GM23338 (cell line): Measurements from ENCODE around the gene RCL1. TPM values are rescaled to one million over a fixed set of nuclear protein-coding genes. Genes with fewer than 3 reads are reported as not detected.

Experiments used
- ATAC-seq: fragments of 200-7000 bp; cut with Tn5 transposase; 3 replicates; pipeline ENCODE4 v1.9.1; 2020
- DNase-seq: peaks from one replicate; pipeline ENCODE4 v3.0.0-alpha.2; 2015; ENCODE audit warnings: low spot score
- H2AFZ ChIP-seq: fragments of 200-600 bp; sonication (generic); 2 replicates; pipeline ENCODE4 v1.8.0; 2016; ENCODE audit warnings: antibody characterized with exemption, mild to moderate bottlenecking, moderate library complexity
- H3F3A ChIP-seq: fragments of 200-600 bp; sonication (generic); replicated peaks from 2 replicates; pipeline ENCODE4 v1.8.0; 2017; ENCODE audit warnings: antibody characterized with exemption, mixed run types, low read depth
- H3K27ac ChIP-seq: fragments of 200-600 bp; sonication (generic); 2 replicates; pipeline ENCODE4 v1.6.1; 2016; ENCODE audit warnings: low read depth
- H3K27me3 ChIP-seq: fragments of 200-600 bp; sonication (generic); 2 replicates; pipeline ENCODE4 v1.8.0; 2016; ENCODE audit warnings: mild to moderate bottlenecking, mixed run types, moderate library complexity; ENCODE audit not compliant: insufficient read depth
- H3K36me3 ChIP-seq: fragments of 200-600 bp; sonication (generic); 2 replicates; pipeline ENCODE4 v1.8.0; 2016; ENCODE audit warnings: mild to moderate bottlenecking; ENCODE audit not compliant: insufficient read depth
- H3K4me1 ChIP-seq: fragments of 200-600 bp; sonication (generic); 2 replicates; pipeline ENCODE4 v1.8.0; 2016; ENCODE audit warnings: mild to moderate bottlenecking, moderate library complexity; ENCODE audit not compliant: insufficient read depth
- H3K4me2 ChIP-seq: fragments of 200-600 bp; sonication (generic); 2 replicates; pipeline ENCODE4 v1.7.1; 2017; ENCODE audit warnings: mixed run types
- H3K4me3 ChIP-seq: fragments of 200-600 bp; sonication (generic); 2 replicates; pipeline ENCODE4 v1.6.1; 2016; ENCODE audit warnings: mixed run types
- H3K79me2 ChIP-seq: fragments of 200-600 bp; sonication (generic); replicated peaks from 2 replicates; pipeline ENCODE4 v1.8.0; 2017; ENCODE audit warnings: mild to moderate bottlenecking; ENCODE audit not compliant: insufficient read depth
- H3K9me2 ChIP-seq: fragments of 200-600 bp; sonication (generic); 2 replicates; pipeline ENCODE4 v1.8.0; 2017; ENCODE audit not compliant: insufficient read depth
- H4K20me1 ChIP-seq: fragments of 200-600 bp; sonication (generic); replicated peaks from 2 replicates; pipeline ENCODE4 v1.8.0; 2017; ENCODE audit warnings: mild to moderate bottlenecking; ENCODE audit not compliant: insufficient read depth
- H3K27ac Mint-ChIP-seq: 2 replicates; pipeline ENCODE4 v1.8.0; 2020; ENCODE audit warnings: inconsistent platforms, mild to moderate bottlenecking, moderate library complexity, mixed read lengths
- H3K27me3 Mint-ChIP-seq: 3 replicates; pipeline ENCODE4 v1.8.0; 2022; ENCODE audit warnings: low read depth, mild to moderate bottlenecking, moderate library complexity, mixed read lengths, inconsistent platforms; ENCODE audit not compliant: insufficient read depth, poor library complexity
- H3K36me3 Mint-ChIP-seq: 3 replicates; pipeline ENCODE4 v1.8.0; 2021; ENCODE audit warnings: low read depth, mild to moderate bottlenecking, inconsistent platforms, moderate library complexity, mixed read lengths
- H3K4me1 Mint-ChIP-seq: 3 replicates; pipeline ENCODE4 v1.8.0; 2020; ENCODE audit warnings: mild to moderate bottlenecking, inconsistent platforms, mixed read lengths
- H3K4me3 Mint-ChIP-seq: 3 replicates; pipeline ENCODE4 v1.8.0; 2021; ENCODE audit warnings: moderate library complexity, mild to moderate bottlenecking, inconsistent platforms, mixed read lengths
- H3K9me3 Mint-ChIP-seq: 3 replicates; pipeline ENCODE4 v1.8.0; 2020; ENCODE audit warnings: moderate library complexity, mild to moderate bottlenecking, inconsistent platforms, mixed read lengths
- CREB1 ChIP-seq: fragments of 250-450 bp; sonication (Bioruptor Pico); IDR thresholded peaks from 2 replicates; pipeline ENCODE4 v1.5.0; 2020; ENCODE audit warnings: low read depth, mild to moderate bottlenecking, moderate library complexity
- ETS1 ChIP-seq: IDR thresholded peaks from 2 replicates; pipeline ENCODE4 v1.6.1; 2016; ENCODE audit warnings: antibody characterized with exemption
- EZH2 ChIP-seq: fragments of 200-600 bp; sonication (generic); IDR thresholded peaks from one replicate; pipeline ENCODE4 v1.8.0; 2017; ENCODE audit warnings: antibody characterized with exemption, mild to moderate bottlenecking, low read depth; ENCODE audit not compliant: unreplicated experiment
- EZH2phosphoT487 ChIP-seq: fragments of 200-600 bp; sonication (generic); IDR thresholded peaks from one replicate; pipeline ENCODE4 v1.8.1; 2018; ENCODE audit warnings: antibody characterized with exemption; ENCODE audit not compliant: unreplicated experiment
- JUNB ChIP-seq: IDR thresholded peaks from one replicate; pipeline ENCODE4 v1.6.1; 2016; ENCODE audit warnings: antibody characterized with exemption; ENCODE audit not compliant: unreplicated experiment
- NANOG ChIP-seq: IDR thresholded peaks from 2 replicates; pipeline ENCODE4 v1.6.1; 2016; ENCODE audit warnings: antibody characterized with exemption, borderline replicate concordance
- POLR2AphosphoS5 ChIP-seq: IDR thresholded peaks from 2 replicates; pipeline ENCODE4 v1.6.1; 2016; ENCODE audit warnings: antibody characterized with exemption, low read depth
- REST ChIP-seq: IDR thresholded peaks from one replicate; pipeline ENCODE4 v1.6.1; 2018; ENCODE audit warnings: antibody characterized with exemption; ENCODE audit not compliant: unreplicated experiment
- STAT1 ChIP-seq: IDR thresholded peaks from one replicate; pipeline ENCODE4 v1.6.1; 2016; ENCODE audit warnings: antibody characterized with exemption; ENCODE audit not compliant: unreplicated experiment
- ZNF114 ChIP-seq: fragments of 250-450 bp; sonication (Bioruptor Pico); IDR thresholded peaks from 2 replicates; pipeline ENCODE4 v1.5.0; 2020; ENCODE audit warnings: mild to moderate bottlenecking, moderate library complexity
- ZNF331 ChIP-seq: fragments of 250-450 bp; sonication (Bioruptor Pico); IDR thresholded peaks from 2 replicates; pipeline ENCODE4 v1.5.0; 2020; ENCODE audit warnings: low read depth, mild to moderate bottlenecking, moderate library complexity
- polyA plus RNA-seq: library from polyadenylated mRNA; unstranded; fragments of >200 nt; fragmentation: Nextera tagmentation; extraction: Ambion mirVana; gene quantifications from 2 replicates; pipeline ENCODE4 v1.2.1, GENCODE V29; 2016
- total RNA-seq: library from RNA; depleted of rRNA; stranded (reverse); fragments of >200 nt; shearing (Covaris generic); gene quantifications from 2 replicates; pipeline ENCODE4 v1.2.3, GENCODE V29; 2014
- TF ChIP-seq, protein P1 (sequence below), 2 experiments: fragments of 200-600 bp in 1 of 2; sonication (generic) in 1 of 2; conservative IDR thresholded peaks; 2 replicates each; pipeline versions ENCODE4 v1.5.1 to v1.6.1; 2016 to 2017; ENCODE audit warnings: antibody characterized with exemption in 2 of 2, low read depth in 2 of 2, mild to moderate bottlenecking in 2 of 2, moderate library complexity in 1 of 2
- TF ChIP-seq, protein P2 (sequence below): fragments of 250-450 bp; sonication (Bioruptor Pico); IDR thresholded peaks from 2 replicates; pipeline ENCODE4 v1.5.0; 2020; ENCODE audit warnings: mild to moderate bottlenecking, moderate library complexity

The RCL1 gene
- total and polyA plus RNA-seq, 2 experiments from 2014 or later = 19.3 to 41.2 TPM

DNA sequence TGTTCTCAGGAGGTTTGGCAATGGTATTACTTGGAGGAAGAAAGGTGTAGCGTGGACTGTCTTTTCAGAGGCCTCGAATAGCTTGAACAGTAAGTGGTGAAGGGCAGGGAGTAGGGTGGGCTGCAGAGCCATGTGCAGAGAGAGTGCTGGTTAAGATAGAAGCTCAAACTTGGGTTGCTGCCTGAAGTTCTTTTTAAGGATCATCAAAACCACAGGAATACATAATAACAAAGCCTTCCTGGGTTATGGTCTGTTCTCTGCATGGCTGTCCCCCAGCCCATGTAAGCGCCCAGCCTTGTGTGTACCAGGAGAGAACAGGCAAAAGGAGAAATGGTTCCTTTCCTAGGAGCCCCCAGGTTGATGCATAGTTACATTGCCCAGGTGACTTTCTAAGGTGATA is 43.9 kb downstream of the RCL1 start:
- H3K79me2 ChIP-seq = peaks cover 42% of the 10 kb centered on the region
- H3K4me3 Mint-ChIP-seq = no peak overlapping the region

More for the DNA sequence above, 43.9 kb downstream of the RCL1 start:
- H3K27ac Mint-ChIP-seq = no peak overlapping the region
- no peak overlapping the region for H3K4me2 ChIP-seq
- no peak overlapping the region for H2AFZ ChIP-seq
- H3K4me1 Mint-ChIP-seq = peaks cover 11% of the 10 kb centered on the region
- H3K27me3 Mint-ChIP-seq = peaks cover 5% of the 10 kb centered on the region
- H3K4me3 ChIP-seq = no peak overlapping the region
- H3K9me2 ChIP-seq = no peaks in the 10 kb centered on the region
- H3F3A ChIP-seq = no peaks in the 10 kb centered on the region
- H3K36me3 Mint-ChIP-seq = peaks cover 31% of the 10 kb centered on the region
- no peaks in the 10 kb centered on the region for H3K9me3 Mint-ChIP-seq
- H3K27ac ChIP-seq = no peak overlapping the region
- no peak for DNase-seq
- no peaks in the 10 kb centered on the region for H3K27me3 ChIP-seq
- no peak for TF ChIP-seq NANOG
- no peak for TF ChIP-seq EZH2phosphoT487
- no peak for TF ChIP-seq ZNF331 (CRISPR knock-in tag)
- TF ChIP-seq, protein P1, sequence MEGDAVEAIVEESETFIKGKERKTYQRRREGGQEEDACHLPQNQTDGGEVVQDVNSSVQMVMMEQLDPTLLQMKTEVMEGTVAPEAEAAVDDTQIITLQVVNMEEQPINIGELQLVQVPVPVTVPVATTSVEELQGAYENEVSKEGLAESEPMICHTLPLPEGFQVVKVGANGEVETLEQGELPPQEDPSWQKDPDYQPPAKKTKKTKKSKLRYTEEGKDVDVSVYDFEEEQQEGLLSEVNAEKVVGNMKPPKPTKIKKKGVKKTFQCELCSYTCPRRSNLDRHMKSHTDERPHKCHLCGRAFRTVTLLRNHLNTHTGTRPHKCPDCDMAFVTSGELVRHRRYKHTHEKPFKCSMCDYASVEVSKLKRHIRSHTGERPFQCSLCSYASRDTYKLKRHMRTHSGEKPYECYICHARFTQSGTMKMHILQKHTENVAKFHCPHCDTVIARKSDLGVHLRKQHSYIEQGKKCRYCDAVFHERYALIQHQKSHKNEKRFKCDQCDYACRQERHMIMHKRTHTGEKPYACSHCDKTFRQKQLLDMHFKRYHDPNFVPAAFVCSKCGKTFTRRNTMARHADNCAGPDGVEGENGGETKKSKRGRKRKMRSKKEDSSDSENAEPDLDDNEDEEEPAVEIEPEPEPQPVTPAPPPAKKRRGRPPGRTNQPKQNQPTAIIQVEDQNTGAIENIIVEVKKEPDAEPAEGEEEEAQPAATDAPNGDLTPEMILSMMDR (conservative IDR thresholded peaks at IDR 0.05; ENCODE audit: low read depth in 2 of 2) = no peak
- TF ChIP-seq ETS1 = no peak
- TF ChIP-seq POLR2AphosphoS5 = no peak
- TF ChIP-seq STAT1 = no peak
- no peak for TF ChIP-seq JUNB
- no peak for TF ChIP-seq EZH2
- TF ChIP-seq REST = no peak
- TF ChIP-seq, protein P2, sequence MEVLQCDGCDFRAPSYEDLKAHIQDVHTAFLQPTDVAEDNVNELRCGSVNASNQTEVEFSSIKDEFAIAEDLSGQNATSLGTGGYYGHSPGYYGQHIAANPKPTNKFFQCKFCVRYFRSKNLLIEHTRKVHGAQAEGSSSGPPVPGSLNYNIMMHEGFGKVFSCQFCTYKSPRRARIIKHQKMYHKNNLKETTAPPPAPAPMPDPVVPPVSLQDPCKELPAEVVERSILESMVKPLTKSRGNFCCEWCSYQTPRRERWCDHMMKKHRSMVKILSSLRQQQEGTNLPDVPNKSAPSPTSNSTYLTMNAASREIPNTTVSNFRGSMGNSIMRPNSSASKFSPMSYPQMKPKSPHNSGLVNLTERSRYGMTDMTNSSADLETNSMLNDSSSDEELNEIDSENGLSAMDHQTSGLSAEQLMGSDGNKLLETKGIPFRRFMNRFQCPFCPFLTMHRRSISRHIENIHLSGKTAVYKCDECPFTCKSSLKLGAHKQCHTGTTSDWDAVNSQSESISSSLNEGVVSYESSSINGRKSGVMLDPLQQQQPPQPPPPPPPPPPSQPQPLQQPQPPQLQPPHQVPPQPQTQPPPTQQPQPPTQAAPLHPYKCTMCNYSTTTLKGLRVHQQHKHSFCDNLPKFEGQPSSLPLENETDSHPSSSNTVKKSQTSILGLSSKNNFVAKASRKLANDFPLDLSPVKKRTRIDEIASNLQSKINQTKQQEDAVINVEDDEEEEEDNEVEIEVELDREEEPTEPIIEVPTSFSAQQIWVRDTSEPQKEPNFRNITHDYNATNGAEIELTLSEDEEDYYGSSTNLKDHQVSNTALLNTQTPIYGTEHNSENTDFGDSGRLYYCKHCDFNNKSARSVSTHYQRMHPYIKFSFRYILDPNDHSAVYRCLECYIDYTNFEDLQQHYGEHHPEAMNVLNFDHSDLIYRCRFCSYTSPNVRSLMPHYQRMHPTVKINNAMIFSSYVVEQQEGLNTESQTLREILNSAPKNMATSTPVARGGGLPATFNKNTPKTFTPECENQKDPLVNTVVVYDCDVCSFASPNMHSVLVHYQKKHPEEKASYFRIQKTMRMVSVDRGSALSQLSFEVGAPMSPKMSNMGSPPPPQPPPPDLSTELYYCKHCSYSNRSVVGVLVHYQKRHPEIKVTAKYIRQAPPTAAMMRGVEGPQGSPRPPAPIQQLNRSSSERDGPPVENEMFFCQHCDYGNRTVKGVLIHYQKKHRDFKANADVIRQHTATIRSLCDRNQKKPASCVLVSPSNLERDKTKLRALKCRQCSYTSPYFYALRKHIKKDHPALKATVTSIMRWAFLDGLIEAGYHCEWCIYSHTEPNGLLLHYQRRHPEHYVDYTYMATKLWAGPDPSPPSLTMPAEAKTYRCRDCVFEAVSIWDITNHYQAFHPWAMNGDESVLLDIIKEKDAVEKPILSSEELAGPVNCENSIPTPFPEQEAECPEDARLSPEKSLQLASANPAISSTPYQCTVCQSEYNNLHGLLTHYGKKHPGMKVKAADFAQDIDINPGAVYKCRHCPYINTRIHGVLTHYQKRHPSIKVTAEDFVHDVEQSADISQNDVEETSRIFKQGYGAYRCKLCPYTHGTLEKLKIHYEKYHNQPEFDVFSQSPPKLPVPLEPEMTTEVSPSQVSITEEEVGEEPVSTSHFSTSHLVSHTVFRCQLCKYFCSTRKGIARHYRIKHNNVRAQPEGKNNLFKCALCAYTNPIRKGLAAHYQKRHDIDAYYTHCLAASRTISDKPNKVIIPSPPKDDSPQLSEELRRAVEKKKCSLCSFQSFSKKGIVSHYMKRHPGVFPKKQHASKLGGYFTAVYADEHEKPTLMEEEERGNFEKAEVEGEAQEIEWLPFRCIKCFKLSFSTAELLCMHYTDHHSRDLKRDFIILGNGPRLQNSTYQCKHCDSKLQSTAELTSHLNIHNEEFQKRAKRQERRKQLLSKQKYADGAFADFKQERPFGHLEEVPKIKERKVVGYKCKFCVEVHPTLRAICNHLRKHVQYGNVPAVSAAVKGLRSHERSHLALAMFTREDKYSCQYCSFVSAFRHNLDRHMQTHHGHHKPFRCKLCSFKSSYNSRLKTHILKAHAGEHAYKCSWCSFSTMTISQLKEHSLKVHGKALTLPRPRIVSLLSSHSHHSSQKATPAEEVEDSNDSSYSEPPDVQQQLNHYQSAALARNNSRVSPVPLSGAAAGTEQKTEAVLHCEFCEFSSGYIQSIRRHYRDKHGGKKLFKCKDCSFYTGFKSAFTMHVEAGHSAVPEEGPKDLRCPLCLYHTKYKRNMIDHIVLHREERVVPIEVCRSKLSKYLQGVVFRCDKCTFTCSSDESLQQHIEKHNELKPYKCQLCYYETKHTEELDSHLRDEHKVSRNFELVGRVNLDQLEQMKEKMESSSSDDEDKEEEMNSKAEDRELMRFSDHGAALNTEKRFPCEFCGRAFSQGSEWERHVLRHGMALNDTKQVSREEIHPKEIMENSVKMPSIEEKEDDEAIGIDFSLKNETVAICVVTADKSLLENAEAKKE (CRISPR knock-in tag) = no peak
- no peak for TF ChIP-seq CREB1
- TF ChIP-seq ZNF114 (CRISPR knock-in tag) = no peak
- H3K36me3 ChIP-seq = peaks cover 2% of the 10 kb centered on the region
- no peaks in the 10 kb centered on the region for H3K4me1 ChIP-seq
- peaks cover 26% of the 10 kb centered on the region for H4K20me1 ChIP-seq
- ATAC-seq = no peak; the same call in 2 of the 3 replicates
